Measurements from ENCODE around the gene TDRD10.

TDRD10 gene

DNA sequence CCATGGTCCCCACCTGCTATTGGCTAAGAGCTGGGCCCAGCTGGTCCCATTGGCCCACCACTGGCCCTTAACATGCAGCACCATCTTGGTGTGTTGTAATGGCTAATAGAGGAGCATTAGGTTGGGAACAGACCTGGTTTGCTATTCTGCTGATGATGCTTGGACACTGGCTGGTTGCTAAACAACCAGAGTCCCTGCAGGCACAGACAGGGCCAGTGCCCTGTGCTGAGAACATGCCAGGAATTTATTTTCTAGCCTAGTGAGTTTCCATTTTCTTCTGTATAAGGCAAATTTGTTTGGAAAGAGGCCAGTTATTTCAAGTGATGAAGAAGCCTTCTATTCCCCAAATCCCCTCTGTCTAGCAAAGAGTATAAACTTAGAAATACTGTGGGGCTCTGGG, 42.9 kb upstream of the TDRD10 start:
- Mint-ChIP-seq H3K9me3 (no peaks in the 10 kb centered on the region), H3K4me3 (no peak overlapping the region), H3K36me3 (ENCODE audit: low read depth) (no peaks in the 10 kb centered on the region), H3K27me3 (ENCODE audit: low read depth, poor library complexity) (peaks cover 4% of the 10 kb centered on the region), H3K4me1 (peaks cover 14% of the 10 kb centered on the region), H3K27ac (no peak overlapping the region)
- TF ChIP-seq, protein P1, sequence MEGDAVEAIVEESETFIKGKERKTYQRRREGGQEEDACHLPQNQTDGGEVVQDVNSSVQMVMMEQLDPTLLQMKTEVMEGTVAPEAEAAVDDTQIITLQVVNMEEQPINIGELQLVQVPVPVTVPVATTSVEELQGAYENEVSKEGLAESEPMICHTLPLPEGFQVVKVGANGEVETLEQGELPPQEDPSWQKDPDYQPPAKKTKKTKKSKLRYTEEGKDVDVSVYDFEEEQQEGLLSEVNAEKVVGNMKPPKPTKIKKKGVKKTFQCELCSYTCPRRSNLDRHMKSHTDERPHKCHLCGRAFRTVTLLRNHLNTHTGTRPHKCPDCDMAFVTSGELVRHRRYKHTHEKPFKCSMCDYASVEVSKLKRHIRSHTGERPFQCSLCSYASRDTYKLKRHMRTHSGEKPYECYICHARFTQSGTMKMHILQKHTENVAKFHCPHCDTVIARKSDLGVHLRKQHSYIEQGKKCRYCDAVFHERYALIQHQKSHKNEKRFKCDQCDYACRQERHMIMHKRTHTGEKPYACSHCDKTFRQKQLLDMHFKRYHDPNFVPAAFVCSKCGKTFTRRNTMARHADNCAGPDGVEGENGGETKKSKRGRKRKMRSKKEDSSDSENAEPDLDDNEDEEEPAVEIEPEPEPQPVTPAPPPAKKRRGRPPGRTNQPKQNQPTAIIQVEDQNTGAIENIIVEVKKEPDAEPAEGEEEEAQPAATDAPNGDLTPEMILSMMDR (IDR thresholded peaks at IDR 0.05) = no peak
- no peak for DNase-seq

DNA sequence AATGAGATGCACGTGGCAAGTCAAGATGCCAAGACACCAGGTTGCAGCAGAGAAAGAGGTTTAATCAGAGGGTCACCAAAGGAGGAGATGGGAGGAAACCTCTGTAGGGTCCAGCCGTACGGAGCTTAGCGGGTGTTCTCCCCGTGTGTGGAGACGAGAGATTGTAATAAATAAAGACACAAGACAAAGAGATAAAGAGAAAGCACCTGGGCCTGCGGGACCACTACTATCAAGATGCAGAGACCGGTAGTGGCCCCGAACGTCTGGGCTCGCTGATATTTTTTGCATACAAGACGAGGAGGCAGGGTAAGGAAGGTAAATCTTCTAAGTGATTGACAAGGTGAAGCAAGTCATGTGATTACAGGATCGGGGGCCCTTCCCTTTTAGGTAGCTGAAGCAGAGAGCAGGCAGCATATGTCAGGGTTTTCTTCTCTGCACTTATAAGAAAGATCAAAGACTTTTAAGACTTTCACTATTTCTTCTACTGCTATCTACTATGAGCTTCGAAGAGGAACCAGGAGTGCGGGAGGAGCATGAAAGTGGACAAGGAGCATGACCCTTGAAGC, 41.2 kb upstream of the TDRD10 start:
- no peak for DNase-seq
- H3K27ac Mint-ChIP-seq = no peak overlapping the region
- TF ChIP-seq, protein P1 (IDR thresholded peaks at IDR 0.05) = no peak
- H3K4me3 Mint-ChIP-seq = no peak overlapping the region
- peaks cover 17% of the 10 kb centered on the region for H3K4me1 Mint-ChIP-seq
- H3K9me3 Mint-ChIP-seq = no peaks in the 10 kb centered on the region
- peaks cover 8% of the 10 kb centered on the region for H3K27me3 Mint-ChIP-seq (ENCODE audit: low read depth, poor library complexity)
- H3K36me3 Mint-ChIP-seq (ENCODE audit: low read depth) = no peaks in the 10 kb centered on the region

DNA sequence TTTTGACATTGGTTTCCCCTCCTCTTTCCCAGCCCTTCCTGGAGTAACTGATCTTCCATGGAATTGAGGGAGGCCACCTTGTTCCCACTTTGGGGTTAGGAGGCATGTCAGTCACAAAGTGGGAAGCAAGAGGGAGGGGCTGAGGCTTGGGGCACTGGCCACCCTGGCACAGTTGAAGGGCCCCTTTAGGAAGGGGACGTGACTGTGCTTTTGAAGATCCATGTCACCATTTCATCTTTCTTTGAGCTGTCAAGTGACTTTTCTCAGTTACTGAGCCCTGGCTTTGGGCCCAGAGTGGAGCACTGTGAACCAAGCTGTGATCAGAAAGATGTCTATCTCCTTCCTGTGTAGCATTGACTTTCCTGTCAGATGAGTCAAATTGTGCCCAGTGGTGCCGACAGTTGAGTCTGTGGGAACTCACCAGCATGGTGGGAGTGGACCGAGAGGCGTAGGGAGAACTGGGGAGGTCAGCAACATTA, 38.5 kb upstream of the TDRD10 start:
- Mint-ChIP-seq H3K27ac (no peak overlapping the region), H3K4me3 (no peak overlapping the region), H3K27me3 (ENCODE audit: low read depth, poor library complexity) (peaks cover 4% of the 10 kb centered on the region), H3K9me3 (no peaks in the 10 kb centered on the region), H3K4me1 (peaks cover 41% of the 10 kb centered on the region), H3K36me3 (ENCODE audit: low read depth) (no peaks in the 10 kb centered on the region)
- TF ChIP-seq, protein P1 (IDR thresholded peaks at IDR 0.05) = no peak
- DNase-seq = no peak

DNA sequence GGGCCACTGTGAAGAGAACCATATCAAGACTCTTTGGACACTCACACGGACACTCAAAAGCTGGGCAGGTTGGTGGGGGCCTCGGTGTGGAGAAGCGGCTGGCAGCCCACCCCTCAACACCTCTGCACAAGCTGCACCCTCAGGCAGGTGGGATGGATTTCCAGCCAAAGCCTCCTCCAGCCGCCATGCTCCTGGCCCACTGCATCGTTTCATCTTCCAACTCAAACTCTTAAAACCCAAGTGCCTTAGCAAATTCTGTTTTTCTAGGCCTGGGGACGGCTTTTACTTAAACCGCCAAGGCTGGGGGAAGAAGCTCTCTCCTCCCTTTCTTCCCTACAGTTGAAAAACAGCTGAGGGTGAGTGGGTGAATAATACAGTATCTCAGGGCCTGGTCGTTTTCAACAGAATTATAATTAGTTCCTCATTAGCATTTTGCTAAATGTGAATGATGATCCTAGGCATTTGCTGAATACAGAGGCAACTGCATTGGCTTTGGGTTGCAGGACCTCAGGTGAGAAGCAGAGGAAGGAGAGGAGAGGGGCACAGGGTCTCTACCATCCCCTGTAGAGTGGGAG, 36.3 kb upstream of the TDRD10 start:
- H3K27ac Mint-ChIP-seq = no peak overlapping the region
- H3K27me3 Mint-ChIP-seq (ENCODE audit: low read depth, poor library complexity) = peaks cover 4% of the 10 kb centered on the region
- peak overlapping the region; percentile 28 for H3K4me3 Mint-ChIP-seq
- no peaks in the 10 kb centered on the region for H3K9me3 Mint-ChIP-seq
- TF ChIP-seq, protein P1 (IDR thresholded peaks at IDR 0.05) = no peak
- H3K36me3 Mint-ChIP-seq (ENCODE audit: low read depth) = no peaks in the 10 kb centered on the region
- peaks cover 46% of the 10 kb centered on the region for H3K4me1 Mint-ChIP-seq
- DNase-seq = no peak

DNA sequence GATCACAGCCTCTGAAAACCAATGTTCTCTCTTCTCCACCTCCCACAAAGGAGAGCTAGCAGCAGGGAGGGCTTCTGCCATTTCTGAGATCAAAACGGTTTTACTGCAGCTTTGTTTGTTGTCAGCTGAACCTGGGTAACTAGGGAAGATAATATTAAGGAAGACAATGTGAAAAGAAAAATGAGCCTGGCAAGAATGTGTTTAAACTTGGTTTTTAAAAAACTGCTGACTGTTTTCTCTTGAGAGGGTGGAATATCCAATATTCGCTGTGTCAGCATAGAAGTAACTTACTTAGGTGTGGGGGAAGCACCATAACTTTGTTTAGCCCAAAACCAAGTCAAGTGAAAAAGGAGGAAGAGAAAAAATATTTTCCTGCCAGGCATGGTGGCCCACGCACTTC, 35.8 kb upstream of the TDRD10 start:
- no peaks in the 10 kb centered on the region for H3K9me3 Mint-ChIP-seq
- H3K4me3 Mint-ChIP-seq = peak overlapping the region; percentile 28
- DNase-seq = no peak
- no peaks in the 10 kb centered on the region for H3K36me3 Mint-ChIP-seq (ENCODE audit: low read depth)
- TF ChIP-seq, protein P1 (IDR thresholded peaks at IDR 0.05) = no peak
- peaks cover 42% of the 10 kb centered on the region for H3K4me1 Mint-ChIP-seq
- no peak overlapping the region for H3K27ac Mint-ChIP-seq
- peaks cover 4% of the 10 kb centered on the region for H3K27me3 Mint-ChIP-seq (ENCODE audit: low read depth, poor library complexity)

DNA sequence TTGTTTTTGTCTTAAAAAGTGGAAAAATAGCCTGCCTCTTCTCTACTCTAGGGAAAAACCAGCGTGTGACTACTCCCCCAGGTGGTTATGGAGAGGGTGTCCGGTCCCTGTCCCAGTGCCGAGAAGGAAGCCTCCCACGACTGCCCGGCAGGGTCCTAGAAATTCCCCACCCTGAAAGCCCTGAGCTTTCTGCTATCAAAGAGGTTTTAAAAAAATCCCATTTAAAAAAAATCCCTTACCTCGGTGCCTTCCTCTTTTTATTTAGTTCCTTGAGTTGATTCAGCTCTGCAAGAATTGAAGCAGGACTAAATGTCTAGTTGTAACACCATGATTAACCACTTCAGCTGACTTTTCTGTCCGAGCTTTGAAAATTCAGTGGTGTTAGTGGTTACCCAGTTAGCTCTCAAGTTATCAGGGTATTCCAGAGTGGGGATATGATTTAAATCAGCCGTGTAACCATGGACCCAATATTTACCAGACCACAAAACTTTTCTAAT, 35.0 kb upstream of the TDRD10 start:
- H3K9me3 Mint-ChIP-seq = no peaks in the 10 kb centered on the region
- DNase-seq = no peak
- H3K36me3 Mint-ChIP-seq (ENCODE audit: low read depth) = no peaks in the 10 kb centered on the region
- peaks cover 42% of the 10 kb centered on the region for H3K4me1 Mint-ChIP-seq
- TF ChIP-seq, protein P1 (IDR thresholded peaks at IDR 0.05) = peak; percentile 15
- H3K27ac Mint-ChIP-seq = peak overlapping the region; percentile 61
- peaks cover 7% of the 10 kb centered on the region for H3K27me3 Mint-ChIP-seq (ENCODE audit: low read depth, poor library complexity)
- H3K4me3 Mint-ChIP-seq = no peak overlapping the region

Measured in nephron progenitor cell (in vitro differentiated cells).